RWPE2 (cell line): ENCODE results near the gene TLK1.

ENCODE experiments used
- ATAC-seq: fragments of 200-7000 bp; cut with Tn5 transposase; 3 replicates; pipeline ENCODE4 v1.9.1; 2021; ENCODE audit warnings: low read depth
- DNase-seq: peaks from one replicate; pipeline ENCODE4 v3.0.0-alpha.2; 2020; ENCODE audit warnings: low spot score
- H3K27ac ChIP-seq: fragments of 450-650 bp; 2 replicates; pipeline ENCODE4 v1.5.1; 2017; ENCODE audit warnings: mild to moderate bottlenecking; ENCODE audit not compliant: poor library complexity, severe bottlenecking
- H3K27me3 ChIP-seq: fragments of 250-450 bp; sonication (Bioruptor Pico); 2 replicates; pipeline ENCODE4 v1.5.1; 2021; ENCODE audit warnings: mild to moderate bottlenecking, moderate library complexity; ENCODE audit not compliant: insufficient read depth, poor library complexity, severe bottlenecking
- H3K36me3 ChIP-seq: fragments of 250-450 bp; sonication (Bioruptor Pico); 2 replicates; pipeline ENCODE4 v1.5.1; 2020; ENCODE audit warnings: low read depth, mild to moderate bottlenecking, moderate library complexity
- H3K4me1 ChIP-seq: fragments of 250-450 bp; sonication (Bioruptor Pico); 2 replicates; pipeline ENCODE4 v1.5.1; 2021; ENCODE audit warnings: mild to moderate bottlenecking, moderate library complexity; ENCODE audit not compliant: insufficient read depth, poor library complexity, severe bottlenecking
- H3K4me3 ChIP-seq: fragments of 250-450 bp; sonication (Bioruptor Pico); 2 replicates; pipeline ENCODE4 v1.5.1; 2021; ENCODE audit warnings: mild to moderate bottlenecking, moderate library complexity; ENCODE audit not compliant: severe bottlenecking
- H3K9me3 ChIP-seq: fragments of 250-450 bp; sonication (Bioruptor Pico); 2 replicates; pipeline ENCODE4 v1.5.1; 2021; ENCODE audit warnings: mild to moderate bottlenecking, moderate library complexity; ENCODE audit not compliant: severe bottlenecking
- TF ChIP-seq, protein P1 (sequence below): fragments of 450-650 bp; IDR thresholded peaks from one replicate; pipeline ENCODE4 v1.5.1; 2017; ENCODE audit warnings: mild to moderate bottlenecking, moderate library complexity; ENCODE audit not compliant: poor library complexity, severe bottlenecking

TLK1 gene

DNA sequence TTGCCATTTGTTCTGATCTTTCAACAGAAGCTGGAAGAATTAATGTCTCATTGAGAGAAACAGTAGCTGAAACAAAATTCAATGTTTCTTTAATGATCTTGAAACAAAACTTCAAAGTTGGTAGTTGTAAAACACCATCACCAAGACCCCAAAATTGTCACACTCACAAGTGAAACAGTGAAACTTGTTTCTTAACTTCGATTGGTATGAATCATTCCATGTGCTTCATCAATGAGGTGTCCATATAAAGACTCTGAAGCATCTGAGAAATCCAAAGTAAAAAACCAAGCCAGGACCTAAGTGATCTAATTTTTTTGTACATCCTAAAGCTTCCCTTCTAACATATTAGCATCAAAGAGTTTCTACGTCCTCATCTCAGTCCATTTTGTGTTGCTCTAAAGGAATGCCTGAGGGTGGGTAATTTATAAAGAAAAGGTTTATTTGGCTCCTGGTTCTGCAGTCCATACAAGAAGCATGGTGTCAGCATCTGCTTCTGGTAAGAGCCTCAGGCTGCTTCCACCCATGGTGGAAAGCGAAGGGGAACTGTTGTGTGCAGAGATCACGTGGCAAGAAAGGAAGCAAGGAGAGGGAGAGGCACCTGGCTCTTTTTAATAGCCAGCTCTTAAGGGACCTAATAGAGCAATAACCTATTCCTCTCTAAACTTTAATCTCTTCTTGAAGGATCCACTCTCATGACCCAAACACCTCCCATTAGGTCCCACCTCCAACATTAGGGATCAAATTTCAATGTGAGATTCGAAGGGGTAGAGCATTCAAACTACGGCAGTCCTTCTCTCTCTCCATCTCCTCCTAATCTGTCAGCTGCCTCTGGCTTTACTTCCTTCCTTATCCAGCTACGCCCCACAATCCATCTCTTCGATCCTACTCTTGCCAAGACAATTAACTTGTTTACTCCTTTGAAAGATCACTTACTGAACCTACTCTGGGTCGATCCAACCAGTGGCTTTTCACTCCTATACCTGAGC lies 20.7 kb upstream of the TLK1 start:
- ATAC-seq (no peak), DNase-seq (no peak)
- no peaks in the 10 kb centered on the region for H3K36me3 ChIP-seq
- TF ChIP-seq, protein P1, sequence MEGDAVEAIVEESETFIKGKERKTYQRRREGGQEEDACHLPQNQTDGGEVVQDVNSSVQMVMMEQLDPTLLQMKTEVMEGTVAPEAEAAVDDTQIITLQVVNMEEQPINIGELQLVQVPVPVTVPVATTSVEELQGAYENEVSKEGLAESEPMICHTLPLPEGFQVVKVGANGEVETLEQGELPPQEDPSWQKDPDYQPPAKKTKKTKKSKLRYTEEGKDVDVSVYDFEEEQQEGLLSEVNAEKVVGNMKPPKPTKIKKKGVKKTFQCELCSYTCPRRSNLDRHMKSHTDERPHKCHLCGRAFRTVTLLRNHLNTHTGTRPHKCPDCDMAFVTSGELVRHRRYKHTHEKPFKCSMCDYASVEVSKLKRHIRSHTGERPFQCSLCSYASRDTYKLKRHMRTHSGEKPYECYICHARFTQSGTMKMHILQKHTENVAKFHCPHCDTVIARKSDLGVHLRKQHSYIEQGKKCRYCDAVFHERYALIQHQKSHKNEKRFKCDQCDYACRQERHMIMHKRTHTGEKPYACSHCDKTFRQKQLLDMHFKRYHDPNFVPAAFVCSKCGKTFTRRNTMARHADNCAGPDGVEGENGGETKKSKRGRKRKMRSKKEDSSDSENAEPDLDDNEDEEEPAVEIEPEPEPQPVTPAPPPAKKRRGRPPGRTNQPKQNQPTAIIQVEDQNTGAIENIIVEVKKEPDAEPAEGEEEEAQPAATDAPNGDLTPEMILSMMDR = no peak
- H3K27me3 ChIP-seq = no peaks in the 10 kb centered on the region
- peaks cover 3% of the 10 kb centered on the region for H3K9me3 ChIP-seq
- no peak overlapping the region for H3K4me3 ChIP-seq
- H3K4me1 ChIP-seq = no peaks in the 10 kb centered on the region
- no peak overlapping the region for H3K27ac ChIP-seq

DNA sequence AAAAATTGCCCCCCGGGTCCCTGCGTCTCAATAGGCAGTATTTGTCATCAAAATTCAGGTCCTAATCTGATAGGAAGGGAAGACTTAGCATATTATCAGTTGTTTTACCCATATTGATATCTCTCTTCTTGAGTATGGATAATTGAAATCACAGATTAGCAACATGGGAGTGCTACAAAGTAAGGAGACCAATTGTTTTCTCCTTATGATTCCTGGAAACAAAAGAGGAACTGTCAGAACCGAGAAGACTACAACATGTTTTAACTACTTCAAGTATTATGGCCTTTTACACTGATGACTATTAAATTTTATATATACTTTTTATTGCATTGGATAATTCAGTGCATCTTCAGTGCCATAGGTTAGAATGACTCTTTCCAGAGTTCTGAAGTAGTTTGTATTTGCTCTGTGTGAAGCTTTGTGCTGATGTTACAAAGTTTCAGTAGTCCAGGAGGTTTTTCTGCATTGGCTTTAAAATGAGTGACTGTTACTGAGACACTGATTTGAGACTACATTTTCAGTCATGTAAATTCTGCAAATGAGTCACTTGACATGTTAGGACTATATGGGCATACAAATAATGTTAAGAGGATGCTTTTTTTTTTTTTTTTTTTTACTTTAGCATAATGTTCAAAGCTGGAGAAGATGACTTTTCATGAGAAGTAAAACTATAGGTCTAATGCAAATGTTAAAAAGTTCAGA lies 19.7 kb upstream of the TLK1 start:
- Histone ChIP-seq H3K36me3 (no peaks in the 10 kb centered on the region), H3K9me3 (peaks cover 3% of the 10 kb centered on the region), H3K27ac (no peak overlapping the region), H3K4me1 (no peaks in the 10 kb centered on the region), H3K27me3 (no peaks in the 10 kb centered on the region), H3K4me3 (no peak overlapping the region)
- TF ChIP-seq, protein P1 = no peak
- ATAC-seq (no peak), DNase-seq (no peak)

DNA sequence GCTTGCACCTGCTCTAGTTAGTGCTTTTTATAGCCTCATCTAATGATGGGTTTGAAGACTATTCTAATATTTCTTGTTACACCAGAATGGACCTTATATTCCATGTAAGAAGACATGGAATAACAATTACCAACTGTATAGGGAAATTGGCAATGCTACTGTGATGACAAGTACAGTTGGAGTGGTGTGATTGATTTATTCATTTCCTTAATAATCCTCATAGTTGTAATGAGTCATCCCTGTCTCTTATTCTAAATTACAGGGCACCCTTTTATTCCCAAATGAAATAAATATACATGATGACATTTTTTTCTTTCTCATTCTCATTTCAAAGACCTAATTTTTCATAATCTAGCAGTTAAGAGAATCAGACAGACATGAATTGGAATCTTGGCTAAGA lies 18.3 kb upstream of the TLK1 start:
- Histone ChIP-seq H3K4me1 (peaks cover 6% of the 10 kb centered on the region), H3K9me3 (peaks cover 3% of the 10 kb centered on the region), H3K36me3 (no peaks in the 10 kb centered on the region), H3K27me3 (no peaks in the 10 kb centered on the region), H3K4me3 (no peak overlapping the region), H3K27ac (no peak overlapping the region)
- DNase-seq (no peak), ATAC-seq (no peak)
- TF ChIP-seq, protein P1 = no peak

DNA sequence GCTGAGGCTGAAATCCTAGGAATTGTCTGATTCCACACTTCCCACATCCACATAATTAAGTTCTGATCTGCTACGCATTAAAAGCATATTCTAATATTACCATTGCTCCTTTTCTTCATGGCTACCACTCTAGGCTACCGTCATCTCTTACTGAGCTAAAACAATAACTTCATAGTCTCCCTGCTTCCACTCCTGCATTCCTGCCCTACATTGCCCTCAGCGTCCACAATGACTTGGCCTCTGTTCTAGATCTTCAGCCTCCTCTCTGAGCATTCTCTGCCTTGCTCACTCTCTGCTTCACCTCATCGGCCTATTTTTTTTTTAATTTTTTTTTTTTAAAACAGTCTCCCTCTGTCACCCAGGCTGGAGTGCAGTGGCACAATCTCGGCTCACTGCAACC lies 15.8 kb upstream of the TLK1 start:
- Histone ChIP-seq H3K4me1 (peaks cover 6% of the 10 kb centered on the region), H3K4me3 (no peak overlapping the region), H3K27ac (no peak overlapping the region), H3K36me3 (no peaks in the 10 kb centered on the region), H3K9me3 (peaks cover 3% of the 10 kb centered on the region), H3K27me3 (no peaks in the 10 kb centered on the region)
- no peak for ATAC-seq
- TF ChIP-seq, protein P1 = no peak
- DNase-seq = no peak
